Body of pancreas (tissue), 4 donors: ENCODE data around the gene PDE4D. TPM values are rescaled to one million over a fixed set of nuclear protein-coding genes. Genes with fewer than 3 reads are reported as not detected.
"Not testable (repeated sequence)": the region's sequence is repeated elsewhere in the genome, so short reads cannot be mapped to it uniquely, and the experiment has no call there.

Experiments used
- ATAC-seq: fragments of 150-250 bp; one replicate; pipeline ENCODE4 v1.9.1; 2016
- DNase-seq, 4 donors: peaks; one replicate each; pipeline ENCODE4 v3.0.0-alpha.2; 2019
- H3K27ac ChIP-seq, 4 donors: fragments of 200-600 bp; sonication (generic); 1 replicate in 3 of 4; 2 replicates in 1 of 4; pipeline versions ENCODE4 v1.5.1 to v1.6.1; 2016 to 2019; ENCODE audit warnings: mild to moderate bottlenecking in 1 of 4, mixed read lengths in 1 of 4, moderate library complexity in 1 of 4
- H3K27me3 ChIP-seq, 2 donors: fragments of 200-600 bp; sonication (generic); one replicate each; pipeline ENCODE4 v1.6.0; 2016; ENCODE audit warnings: mild to moderate bottlenecking in 1 of 2
- H3K36me3 ChIP-seq, 2 donors: fragments of 200-600 bp; sonication (generic); replicated peaks in 1 of 2; 2 replicates each; pipeline ENCODE4 v1.5.1; 2016; ENCODE audit warnings: low read depth in 2 of 2; ENCODE audit not compliant: insufficient read depth in 1 of 2
- H3K4me1 ChIP-seq: fragments of 200-600 bp; sonication (generic); one replicate; pipeline ENCODE4 v1.6.0; 2016
- H3K4me3 ChIP-seq, 2 donors: fragments of 200-600 bp; sonication (generic); 1 replicate in 1 of 2; 2 replicates in 1 of 2; pipeline ENCODE4 v1.5.1; 2016 to 2019
- H3K9me3 ChIP-seq, 3 donors: fragments of 200-600 bp; sonication (generic); 1 replicate in 2 of 3; 2 replicates in 1 of 3; pipeline ENCODE4 v1.5.1; 2016
- POLR2A ChIP-seq, 3 donors: fragments of 450-650 bp; IDR thresholded peaks; one replicate each; pipeline ENCODE4 v1.6.1; 2016; ENCODE audit warnings: antibody characterized with exemption in 3 of 3, mild to moderate bottlenecking in 2 of 3
- WGBS, 2 donors: methylation state at CpG; one replicate each; pipeline ENCODE4 v1.1.5; 2017; 5-methylcytosine and 5-hydroxymethylcytosine counted together
- intact Hi-C: fragments of 100-400 bp; cut with DNase I; formaldehyde crosslinking; loops from one replicate; pipeline ENCODE4 v1.15.1; 2023
- total RNA-seq, 2 donors: library from RNA; depleted of rRNA; stranded (reverse); fragments of >200 nt; gene quantifications; one replicate each; pipeline ENCODE4 v1.1.0, GENCODE V29; 2016
- TF ChIP-seq, protein P1 (sequence below), 7 experiments: fragments of 450-650 bp in 4 of 7; fragments of 200-600 bp in 3 of 7; sonication (generic) in 3 of 7; IDR thresholded peaks; one replicate each; pipeline ENCODE4 v1.5.1; 2016 to 2019; ENCODE audit warnings: antibody characterized with exemption in 7 of 7

PDE4D gene
- total RNA-seq, 2 donors from 2014 or later: 8.6 to 9.2 TPM

DNA sequence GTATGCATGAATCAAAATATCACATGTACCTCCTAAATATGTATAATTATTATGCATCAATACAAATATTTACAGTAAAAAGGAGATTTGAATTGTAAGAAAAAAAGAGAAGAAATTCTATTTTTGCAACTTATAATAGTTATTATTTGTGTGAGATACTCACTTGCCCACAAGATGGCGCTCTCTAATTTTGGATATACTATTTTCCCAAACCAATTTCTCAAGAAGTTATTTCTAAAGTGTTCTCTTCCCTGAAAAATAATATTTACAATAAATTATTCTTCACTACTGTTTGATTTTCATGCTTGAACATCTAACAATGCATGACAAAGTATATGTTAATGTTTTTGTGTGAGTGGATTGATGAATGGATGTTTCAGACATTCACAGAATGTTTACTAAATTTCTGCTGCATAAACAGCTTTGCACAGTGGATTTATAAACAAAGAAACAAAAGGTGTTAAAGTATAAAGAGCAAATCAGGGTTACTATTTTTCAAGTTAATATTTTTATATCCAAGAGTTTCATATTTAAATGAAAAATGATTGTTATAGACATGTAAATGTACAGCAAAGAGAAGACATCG is 503.4 kb downstream of the PDE4D start:
- Histone ChIP-seq H3K27ac (no peak overlapping the region), H3K36me3 (no peaks in the 10 kb centered on the region), H3K27me3 (no peaks in the 10 kb centered on the region), H3K4me1 (no peaks in the 10 kb centered on the region), H3K9me3 (no peaks in the 10 kb centered on the region), H3K4me3 (no peak overlapping the region)
- DNase-seq (peak; percentile 15 to 26 (median 20)), ATAC-seq (no peak)
- 50% methylated on average over 2 of the region's 2 CpGs for WGBS, 2 donors
- TF ChIP-seq, protein P1, sequence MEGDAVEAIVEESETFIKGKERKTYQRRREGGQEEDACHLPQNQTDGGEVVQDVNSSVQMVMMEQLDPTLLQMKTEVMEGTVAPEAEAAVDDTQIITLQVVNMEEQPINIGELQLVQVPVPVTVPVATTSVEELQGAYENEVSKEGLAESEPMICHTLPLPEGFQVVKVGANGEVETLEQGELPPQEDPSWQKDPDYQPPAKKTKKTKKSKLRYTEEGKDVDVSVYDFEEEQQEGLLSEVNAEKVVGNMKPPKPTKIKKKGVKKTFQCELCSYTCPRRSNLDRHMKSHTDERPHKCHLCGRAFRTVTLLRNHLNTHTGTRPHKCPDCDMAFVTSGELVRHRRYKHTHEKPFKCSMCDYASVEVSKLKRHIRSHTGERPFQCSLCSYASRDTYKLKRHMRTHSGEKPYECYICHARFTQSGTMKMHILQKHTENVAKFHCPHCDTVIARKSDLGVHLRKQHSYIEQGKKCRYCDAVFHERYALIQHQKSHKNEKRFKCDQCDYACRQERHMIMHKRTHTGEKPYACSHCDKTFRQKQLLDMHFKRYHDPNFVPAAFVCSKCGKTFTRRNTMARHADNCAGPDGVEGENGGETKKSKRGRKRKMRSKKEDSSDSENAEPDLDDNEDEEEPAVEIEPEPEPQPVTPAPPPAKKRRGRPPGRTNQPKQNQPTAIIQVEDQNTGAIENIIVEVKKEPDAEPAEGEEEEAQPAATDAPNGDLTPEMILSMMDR (IDR thresholded peaks at IDR 0.05): peak in 6 of 7 experiments; percentile 62 to 84 (median 68)
- no peak for TF ChIP-seq POLR2A (IDR thresholded peaks at IDR 0.05)
- intact Hi-C loops: no loop called here

DNA sequence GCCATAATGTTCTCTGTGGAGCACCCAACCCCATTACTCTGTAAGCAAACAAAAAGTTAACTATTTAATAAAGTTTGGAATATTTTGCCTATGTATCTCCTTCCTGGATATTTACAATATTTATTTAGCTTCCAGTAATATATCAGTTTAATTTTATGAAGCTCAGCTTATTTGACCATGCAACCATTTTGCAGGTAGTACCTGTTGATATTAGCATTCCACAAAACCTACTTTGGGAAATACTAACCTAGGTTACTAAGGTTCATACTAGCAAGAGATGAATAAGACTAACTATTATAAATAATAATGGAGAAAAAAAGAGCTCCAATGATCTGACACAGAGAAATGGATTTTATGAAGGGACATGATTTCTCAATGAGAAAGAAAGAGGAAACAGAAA is 506.4 kb downstream of the PDE4D start:
- no peak overlapping the region for H3K27ac ChIP-seq
- intact Hi-C loops: loop anchor here (10.0 kb wide), 1 partner anchor 418 kb away; no protein-coding TSS in a partner anchor
- no peak overlapping the region for H3K4me3 ChIP-seq
- H3K9me3 ChIP-seq: no peaks in the 10 kb centered on the region
- no peaks in the 10 kb centered on the region for H3K36me3 ChIP-seq
- DNase-seq (no peak), ATAC-seq (no peak)
- no peaks in the 10 kb centered on the region for H3K4me1 ChIP-seq
- H3K27me3 ChIP-seq: no peaks in the 10 kb centered on the region
- no peak for TF ChIP-seq POLR2A (IDR thresholded peaks at IDR 0.05)
- TF ChIP-seq, protein P1 (IDR thresholded peaks at IDR 0.05): no peak

DNA sequence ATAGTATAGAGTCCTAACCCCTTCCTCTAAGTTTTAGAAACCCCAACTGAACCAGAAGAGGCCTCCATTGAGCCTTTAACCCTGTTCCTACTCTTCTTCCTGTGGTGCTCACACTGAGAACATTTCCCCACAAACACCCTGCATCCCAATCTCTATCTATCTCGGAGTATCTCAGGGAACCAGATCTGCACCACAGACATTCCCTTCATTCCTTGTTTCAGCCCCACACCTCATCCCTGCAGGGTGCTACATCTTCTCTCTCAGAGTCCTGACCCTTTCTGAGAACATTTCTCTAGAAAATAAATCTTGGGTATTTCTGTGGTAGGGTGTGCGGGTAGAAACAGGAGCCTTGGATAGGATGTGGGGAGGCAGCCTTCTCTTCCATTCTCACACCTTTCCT is 507.8 kb downstream of the PDE4D start:
- 66 to 92% methylated on average over 2 of the region's 2 CpGs for WGBS, 2 donors
- Histone ChIP-seq H3K4me3 (no peak overlapping the region), H3K27ac (no peak overlapping the region), H3K27me3 (no peaks in the 10 kb centered on the region), H3K36me3 (no peaks in the 10 kb centered on the region), H3K9me3 (no peaks in the 10 kb centered on the region), H3K4me1 (no peaks in the 10 kb centered on the region)
- DNase-seq (no peak), ATAC-seq (no peak)
- intact Hi-C loops: loop anchor here (10.0 kb wide), 1 partner anchor 419 kb away; no protein-coding TSS in a partner anchor
- TF ChIP-seq POLR2A (IDR thresholded peaks at IDR 0.05): no peak
- TF ChIP-seq, protein P1 (IDR thresholded peaks at IDR 0.05): no peak

DNA sequence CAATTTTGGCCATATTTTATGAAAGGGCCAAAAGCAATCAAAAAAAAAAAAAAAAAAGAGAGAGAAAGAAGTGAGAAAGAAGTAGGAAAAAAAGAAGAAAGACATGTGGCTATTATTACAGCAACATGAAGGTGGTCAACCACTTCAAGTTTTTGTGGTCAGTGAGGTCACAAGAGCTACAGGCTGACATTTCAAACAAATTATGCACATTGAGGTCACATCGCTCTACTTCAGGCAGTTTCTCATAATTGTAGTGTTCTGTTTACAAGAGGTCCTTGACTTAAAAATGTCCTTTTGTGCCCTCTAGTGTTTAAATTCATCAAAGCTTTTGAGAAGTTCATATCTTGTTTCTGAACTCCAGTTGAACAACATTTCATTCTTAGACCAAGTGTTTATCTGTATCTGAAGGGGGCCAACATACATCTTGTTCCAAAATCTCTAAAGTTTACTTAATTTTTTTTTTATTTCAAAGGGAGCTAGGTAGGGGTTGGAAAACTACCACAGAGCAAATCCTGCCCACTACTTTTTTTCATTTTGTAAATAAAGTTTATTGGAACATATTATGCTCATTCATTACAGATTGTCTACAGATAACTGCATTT is 513.1 kb downstream of the PDE4D start:
- ATAC-seq (peak; percentile 66), DNase-seq (no peak)
- Histone ChIP-seq H3K27me3 (no peaks in the 10 kb centered on the region), H3K9me3 (no peaks in the 10 kb centered on the region), H3K4me1 (no peaks in the 10 kb centered on the region), H3K36me3 (no peaks in the 10 kb centered on the region), H3K27ac (no peak overlapping the region), H3K4me3 (no peak overlapping the region)
- WGBS, 2 donors: 0 to 3% methylated on average over 1 of the region's 1 CpG
- TF ChIP-seq, protein P1 (IDR thresholded peaks at IDR 0.05): peak in 6 of 7 experiments; percentile 43 to 67 (median 62)
- no peak for TF ChIP-seq POLR2A (IDR thresholded peaks at IDR 0.05)
- intact Hi-C loops: loop anchor here (10.0 kb wide), 1 partner anchor 424 kb away; no protein-coding TSS in a partner anchor

DNA sequence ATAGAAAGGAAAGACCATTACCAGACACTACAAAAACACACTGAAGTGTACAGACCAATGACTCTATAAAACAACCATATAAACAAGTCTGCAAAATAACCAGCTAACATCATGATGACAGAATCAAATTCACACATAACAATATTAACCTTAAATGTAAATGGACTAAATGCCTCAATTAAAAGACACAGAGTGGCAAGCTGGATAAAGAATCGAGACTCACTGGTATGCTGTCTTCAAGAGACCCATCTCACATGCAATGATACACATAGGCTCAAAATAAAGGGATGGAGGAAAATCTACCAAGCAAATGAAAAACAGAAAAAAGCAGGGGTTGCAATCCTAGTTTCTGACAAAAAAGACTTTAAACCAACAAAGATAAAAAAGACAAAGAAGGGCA is 519.5 kb downstream of the PDE4D start:
- DNase-seq, H3K4me1 ChIP-seq, H3K27me3 ChIP-seq, intact Hi-C loops, ATAC-seq, H3K36me3 ChIP-seq, H3K27ac ChIP-seq, H3K9me3 ChIP-seq, H3K4me3 ChIP-seq: not testable (repeated sequence)
- 73 to 86% methylated on average over 1 of the region's 1 CpG for WGBS, 2 donors
